Dedifferentiated amniotic fluid mesenchymal stem cell (primary cell): ENCODE results near the gene C12orf56.

ENCODE experiments used
- DNase-seq: peaks from one replicate; pipeline ENCODE4 v3.0.0-alpha.2; 2016; ENCODE audit errors: extremely low spot score

C12orf56 gene, protein sequence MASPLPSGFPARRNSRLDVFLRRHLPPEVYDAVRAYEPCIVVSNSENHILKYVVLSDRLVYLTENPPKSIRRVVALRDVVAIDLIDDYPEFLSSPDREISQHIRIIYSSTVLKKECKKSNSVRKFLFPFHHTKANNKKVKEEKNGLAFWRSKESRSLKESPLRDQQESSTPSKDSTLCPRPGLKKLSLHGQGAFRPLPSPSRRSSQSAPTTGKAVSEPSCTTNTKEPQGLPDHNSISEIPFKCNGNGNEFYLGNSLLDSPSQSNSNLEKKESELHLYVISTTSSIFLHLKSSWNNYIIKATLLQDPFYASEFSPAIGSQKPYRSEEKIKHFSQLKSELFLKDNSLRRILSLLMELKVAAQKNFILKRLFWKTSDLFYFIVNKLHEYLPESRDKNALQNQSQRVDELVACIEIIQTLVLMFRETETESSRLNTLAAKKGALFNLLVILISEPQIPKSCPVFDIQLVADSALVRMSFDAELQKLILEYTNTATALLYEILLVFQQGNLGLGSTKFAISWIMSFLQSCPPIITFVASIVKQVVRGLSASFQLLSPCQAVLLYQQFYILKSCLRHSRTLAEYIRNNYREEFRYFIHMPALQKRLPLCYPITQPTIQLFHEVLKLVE

DNA sequence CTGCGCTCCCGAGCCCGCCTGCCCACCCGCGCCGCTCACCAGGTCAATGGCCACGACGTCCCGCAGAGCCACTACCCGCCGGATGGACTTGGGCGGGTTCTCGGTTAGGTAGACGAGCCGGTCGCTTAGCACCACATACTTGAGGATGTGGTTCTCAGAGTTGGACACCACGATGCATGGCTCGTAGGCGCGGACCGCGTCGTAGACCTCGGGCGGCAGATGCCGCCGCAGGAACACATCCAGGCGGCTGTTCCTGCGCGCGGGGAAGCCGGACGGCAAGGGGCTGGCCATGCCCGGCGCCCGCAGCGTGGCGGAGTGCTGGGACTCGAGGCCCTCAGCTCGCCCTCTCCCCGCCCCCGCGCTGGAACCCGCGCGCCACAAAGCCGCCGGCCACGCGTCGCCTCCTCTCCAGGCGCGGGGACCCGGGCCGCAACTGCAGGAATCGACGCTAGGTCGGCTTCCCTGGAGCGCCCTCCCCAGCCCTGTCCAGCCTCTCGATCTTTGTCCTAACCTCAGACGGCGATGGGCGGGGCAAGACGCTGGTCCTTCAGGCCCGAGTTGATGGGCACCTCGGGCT is at the start of gene C12orf56:
C12orf56 (minus strand) TSS at position 484 of the 577 bp plus-strand sequence; CDS start at position 291, 193 bp downstream.
- no peak for DNase-seq

DNA sequence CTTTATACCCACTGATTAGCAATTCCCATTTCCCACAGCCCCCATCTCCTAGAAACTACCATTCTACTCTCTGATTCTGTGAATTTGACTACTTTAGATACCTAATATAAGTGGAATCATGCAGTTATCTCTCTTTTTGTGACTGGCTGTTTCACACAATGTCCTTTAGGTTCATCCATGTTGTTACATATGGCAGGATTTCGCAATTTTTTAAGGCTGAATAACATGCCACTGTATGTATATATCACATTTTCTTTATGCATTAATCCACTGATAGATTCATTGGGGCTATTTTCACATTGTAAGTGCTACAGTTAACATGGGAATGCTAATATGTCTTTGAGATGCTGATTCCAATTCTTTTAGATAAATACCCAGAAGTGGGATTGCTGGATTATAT is 49.5 kb upstream of the C12orf56 start:
- DNase-seq, result no peak

DNA sequence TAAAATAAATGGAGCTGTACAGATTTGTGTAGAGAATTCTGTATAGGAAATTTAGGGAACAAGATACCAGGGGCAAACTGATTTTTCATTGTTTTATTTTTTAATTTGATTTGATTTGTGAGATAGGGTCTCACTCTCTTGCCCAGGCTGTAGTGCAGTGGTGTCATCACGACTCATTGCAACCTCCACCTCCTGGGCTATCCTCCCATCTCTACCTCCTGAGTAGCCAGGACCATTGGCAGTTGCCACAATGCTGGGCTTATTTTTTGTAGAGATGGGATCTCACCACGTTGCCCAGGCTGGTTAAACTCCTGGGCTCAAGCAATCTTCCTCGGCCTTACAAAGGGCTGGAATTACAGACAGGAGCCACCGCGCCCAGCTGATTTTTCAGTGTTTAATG is 43.4 kb upstream of the C12orf56 start:
- no peak for DNase-seq

DNA sequence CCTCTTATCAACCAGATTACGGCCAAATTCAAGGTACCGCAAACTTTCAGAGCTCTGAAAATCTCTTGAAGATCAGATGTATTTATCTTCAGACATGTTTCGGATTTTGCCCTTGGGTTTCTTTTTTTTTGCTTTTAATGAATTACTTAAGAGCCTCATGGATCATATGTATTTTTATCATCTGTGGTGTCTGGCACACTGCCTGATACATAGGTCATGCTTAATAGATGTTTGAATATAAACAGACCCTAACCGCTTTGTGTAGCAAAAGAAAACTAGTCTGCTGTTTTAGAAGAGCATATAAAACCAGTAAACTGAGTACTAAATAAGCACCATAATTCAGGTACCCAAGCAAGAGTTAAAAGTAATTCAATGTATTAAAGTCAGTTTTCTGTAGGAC is 41.2 kb upstream of the C12orf56 start:
- DNase-seq, result no peak

DNA sequence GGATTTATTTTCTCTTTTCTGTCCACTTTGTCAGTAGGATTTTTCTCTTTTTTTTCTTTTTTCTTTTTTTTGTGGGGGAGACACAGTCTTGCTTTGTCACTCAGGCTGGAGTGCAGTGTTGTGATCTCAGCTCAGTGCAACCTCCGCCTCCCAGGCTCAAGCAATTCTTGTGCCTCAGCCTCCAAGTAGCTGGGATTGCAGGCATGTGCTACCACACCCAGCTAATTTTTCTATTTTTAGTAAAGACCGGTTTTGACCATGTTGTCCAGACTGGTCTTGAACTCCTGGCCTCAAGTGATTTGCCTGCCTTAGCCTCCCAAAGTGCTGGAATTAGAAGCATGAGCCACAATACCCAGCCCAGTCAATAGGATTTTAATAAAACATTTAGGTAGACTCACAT is 40.3 kb upstream of the C12orf56 start:
- no peak for DNase-seq

DNA sequence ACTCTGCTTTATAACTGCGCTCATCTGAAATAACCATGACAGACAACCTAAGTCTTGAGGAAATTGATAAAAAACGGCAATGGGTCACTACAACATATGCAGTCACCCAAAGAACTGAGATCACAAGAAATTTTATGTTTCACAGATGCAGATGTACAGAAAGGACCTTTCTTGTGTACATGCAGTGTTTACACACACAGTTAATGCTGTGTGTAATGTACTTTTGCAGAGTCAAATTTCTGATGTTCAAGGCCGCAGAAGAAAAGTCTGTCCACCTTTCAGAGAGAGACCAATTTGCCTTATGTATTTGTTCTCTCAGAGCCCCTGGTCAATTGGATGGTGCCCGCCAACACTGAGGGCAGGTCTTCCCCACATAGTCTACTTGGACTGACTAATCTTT is 38.4 kb upstream of the C12orf56 start:
- no peak for DNase-seq

DNA sequence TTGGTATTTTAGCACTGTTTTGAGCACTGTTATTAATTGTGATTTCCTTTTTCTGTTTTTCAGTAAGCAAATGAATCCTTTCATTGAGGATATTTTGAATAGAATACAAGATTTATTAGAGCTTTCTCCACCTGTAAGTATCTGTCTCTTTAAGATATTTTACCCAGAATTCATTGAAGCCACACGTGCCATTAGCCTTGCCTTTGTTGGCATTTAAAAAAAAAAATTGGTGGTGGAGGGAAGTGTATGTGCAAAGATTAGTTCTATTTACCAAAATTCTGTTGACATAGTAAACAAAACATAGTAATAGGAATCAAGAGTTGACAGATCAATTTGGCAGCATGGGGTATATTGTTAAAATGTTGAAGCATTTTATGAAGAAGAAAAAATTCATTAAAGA is 37.4 kb upstream of the C12orf56 start:
- no peak for DNase-seq

DNA sequence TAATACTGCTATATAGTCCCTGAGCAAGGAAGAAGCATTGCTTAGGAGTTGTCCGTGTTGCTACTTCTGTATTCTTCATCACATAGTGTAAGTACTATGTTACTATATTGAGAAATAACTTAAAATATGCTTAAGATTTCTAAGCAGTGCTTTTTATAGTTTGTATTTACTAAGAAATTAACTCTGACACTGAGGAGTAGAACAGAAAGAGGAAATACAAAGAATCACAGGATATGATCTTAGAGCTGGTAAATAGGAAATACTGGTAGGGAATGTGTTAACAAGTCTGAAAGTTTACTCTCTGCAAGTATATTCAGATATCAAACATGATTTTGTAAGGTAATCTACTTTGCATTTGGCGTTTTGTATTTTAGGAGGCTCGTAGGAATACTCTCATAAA is 29.1 kb upstream of the C12orf56 start:
- no peak for DNase-seq

DNA sequence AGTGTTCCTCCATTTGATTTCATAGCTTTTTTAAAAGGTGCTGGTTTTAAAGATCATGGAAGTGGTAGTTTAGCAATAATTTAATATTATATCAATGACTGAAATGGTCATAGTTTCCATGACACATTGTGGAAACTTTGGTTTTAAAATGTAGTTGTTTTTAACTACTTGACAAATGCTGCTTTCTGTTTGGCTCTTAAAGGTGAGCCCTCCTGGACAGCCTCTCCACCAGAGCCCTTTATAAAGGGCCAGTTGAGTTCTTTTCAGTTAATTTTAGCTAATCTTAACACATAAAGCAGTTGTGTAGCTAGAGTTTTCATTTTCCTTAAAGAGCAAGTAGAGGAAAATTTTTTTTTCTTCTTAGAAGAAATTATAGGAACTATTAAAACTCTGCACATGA is 27.7 kb upstream of the C12orf56 start:
- DNase-seq, result no peak

DNA sequence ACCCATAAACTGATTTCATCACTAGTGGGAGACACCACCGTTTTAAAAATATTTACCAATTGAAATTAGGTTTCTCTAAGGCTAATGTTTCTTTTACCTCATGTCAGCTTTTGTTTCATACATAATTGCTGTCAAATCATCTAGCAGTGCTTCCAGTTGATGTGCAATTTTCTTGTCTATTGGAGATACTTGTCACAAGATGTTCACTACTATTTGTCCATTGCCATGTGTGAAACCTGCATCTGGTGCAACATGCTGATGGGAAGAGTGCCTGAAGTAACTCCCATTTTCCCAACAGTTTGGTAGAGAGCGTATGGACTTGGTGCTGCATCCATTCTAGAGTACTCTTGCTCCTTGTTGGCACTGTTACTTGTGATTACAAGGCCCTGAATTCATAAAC is 23.3 kb upstream of the C12orf56 start:
- no peak for DNase-seq

DNA sequence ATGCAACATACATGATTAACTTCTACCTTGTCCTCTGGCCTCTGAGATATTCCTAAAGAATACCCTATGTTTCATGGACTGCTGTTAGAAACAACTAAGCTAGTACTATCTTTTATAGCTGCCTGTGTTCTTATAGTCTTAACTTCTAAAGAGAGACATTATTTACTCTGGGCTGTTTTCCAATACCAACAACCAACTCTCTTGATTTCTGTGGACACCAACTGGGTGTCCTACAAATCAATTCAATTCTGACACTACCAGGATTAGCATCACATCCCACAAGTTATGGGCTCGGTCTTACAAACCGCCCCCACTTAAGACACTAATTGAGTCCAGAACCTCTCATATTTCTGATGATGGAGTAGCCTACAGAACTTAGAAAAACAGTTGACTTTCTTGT is 21.9 kb upstream of the C12orf56 start:
- DNase-seq, result no peak

DNA sequence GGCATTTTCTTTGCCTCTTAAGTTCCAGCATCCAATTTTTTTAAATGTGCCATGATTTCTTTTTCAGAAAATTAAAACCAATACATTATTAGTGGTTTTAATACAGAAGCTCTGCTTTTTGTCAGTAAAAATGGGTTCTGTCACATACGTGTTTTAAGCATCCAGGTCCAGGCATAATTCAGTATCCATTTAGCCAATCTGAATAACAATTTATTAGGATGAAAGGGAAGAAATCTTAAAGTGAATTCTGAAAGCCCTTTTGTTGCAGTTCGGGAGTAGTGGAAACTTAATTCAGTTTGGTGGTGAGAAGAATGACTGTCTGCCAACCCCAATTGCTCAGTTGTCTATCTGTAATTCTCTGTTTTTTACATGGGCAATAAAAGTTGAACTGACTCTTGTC is 20.9 kb upstream of the C12orf56 start:
- DNase-seq, result no peak

DNA sequence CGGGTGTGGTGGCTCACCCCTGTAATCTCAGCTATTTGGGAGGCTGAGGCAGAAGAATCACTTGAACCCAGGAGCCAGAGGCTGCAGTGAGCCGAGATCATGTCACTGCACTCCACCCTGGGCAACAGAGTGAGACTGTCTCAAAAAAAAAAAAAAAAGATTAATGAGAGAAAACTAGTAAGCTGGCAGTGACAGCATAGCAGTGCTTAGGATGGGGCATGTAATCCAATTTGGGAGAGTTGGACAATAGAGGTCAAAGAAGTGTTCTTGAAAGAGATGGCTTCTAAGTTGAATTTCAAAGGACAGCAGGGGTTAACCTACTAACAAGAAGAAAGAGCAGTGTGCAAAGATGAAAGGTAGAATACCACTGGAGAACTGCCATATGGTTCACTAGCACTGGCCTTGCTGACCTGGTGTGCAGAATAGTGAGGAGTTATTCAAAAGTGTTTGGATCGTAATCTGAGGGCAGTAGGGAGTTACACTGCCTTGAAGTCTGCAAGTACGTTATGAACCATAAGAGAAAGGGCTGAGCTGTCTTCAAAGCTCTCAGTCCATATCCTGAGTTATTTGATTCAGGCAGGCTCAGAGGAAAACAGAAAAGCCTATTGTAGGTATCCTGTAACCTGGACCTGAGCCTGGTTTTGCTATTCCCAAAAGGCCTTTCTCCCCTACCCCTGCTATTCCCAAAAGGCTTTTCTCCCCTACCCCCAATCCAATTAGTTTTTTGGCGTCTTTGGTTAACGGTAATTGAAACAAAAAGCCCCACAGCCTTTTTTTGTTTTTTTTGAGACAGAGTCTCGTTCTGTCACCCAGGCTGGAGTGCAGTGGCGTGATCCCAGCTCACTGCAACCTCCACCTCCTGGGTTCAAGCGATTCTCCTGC is 17.0 kb upstream of the C12orf56 start:
- no peak for DNase-seq

DNA sequence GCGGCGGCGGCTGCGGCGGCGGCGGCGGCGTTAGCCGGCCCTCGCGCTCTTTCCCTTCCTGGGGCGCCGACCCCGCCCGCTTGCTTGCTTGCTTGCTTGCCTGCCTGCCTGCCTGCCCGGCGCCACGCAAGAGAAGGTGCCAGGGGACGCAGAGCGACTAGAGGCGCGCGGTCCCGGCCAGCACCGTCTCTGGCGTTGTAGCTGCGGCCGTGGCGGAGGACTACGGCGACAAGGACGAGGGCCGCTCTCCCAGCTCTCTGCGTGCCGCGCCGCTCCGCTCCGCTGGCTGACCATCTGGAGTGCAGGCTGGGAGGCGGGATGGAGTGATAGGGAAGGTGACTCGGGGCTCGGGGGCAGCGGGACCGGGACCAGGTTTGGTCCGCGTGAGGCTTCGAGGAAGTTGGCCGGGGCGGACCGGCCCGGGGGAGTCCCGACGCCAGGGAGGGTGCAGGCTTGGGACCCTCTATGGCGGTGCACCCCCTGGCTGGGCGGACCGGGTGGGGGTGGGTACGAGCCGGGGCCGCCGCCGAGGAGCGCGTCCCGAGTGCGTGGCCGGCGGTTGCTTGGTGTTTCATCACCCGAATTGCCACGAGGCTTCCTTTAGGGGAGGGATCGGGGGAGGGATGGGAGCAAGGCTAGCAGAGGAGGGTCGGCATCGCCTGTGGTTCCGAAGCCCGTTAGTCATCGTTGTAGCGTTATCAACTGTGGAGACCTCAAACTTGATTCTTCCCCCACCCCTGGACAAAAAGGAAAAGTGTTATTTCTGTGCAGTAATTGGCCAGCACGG is 14.1 kb upstream of the C12orf56 start:
- DNase-seq, result peak; percentile 88

DNA sequence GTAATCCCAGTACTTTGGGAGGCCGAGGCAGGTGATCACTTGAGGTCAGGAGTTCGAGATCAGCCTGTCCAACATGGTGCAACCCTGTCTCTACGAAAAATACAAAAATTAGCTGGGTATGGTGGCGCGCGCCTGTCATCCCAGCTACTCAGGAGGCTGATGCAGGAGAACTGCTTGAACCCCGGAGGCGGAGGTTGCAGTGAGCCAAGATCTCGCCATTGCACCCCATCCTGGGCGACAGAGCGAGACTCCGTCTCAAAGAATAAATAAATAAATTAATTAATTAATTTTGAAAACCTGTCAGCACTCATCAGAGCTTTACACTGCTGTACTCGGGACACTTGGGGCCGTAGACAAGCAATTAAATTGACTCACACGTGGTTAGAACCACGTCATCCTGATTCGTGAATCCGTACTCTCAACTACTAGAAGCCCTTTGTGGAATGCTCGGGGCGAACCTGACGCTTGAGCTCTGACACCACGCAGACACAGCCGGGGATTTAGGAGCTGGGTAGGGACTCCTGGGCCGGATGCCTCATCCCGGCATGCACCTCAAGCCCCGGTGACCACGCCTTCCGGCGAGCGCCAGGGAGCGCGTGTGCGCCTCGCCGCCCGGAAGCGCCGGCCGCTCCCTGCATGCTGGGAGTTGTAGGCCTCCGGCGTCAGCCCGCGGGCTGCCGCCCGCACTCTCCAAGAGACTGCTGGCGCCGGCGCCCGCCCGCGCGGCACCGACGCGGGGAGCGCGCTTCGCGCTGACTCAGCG is 13.3 kb upstream of the C12orf56 start, which contains the start of gene XPOT:
XPOT (plus strand) TSS at position 686 of the 763 bp plus-strand sequence. CDS start 5,644 bp downstream, outside the sequence.
- DNase-seq, result peak; percentile 92

DNA sequence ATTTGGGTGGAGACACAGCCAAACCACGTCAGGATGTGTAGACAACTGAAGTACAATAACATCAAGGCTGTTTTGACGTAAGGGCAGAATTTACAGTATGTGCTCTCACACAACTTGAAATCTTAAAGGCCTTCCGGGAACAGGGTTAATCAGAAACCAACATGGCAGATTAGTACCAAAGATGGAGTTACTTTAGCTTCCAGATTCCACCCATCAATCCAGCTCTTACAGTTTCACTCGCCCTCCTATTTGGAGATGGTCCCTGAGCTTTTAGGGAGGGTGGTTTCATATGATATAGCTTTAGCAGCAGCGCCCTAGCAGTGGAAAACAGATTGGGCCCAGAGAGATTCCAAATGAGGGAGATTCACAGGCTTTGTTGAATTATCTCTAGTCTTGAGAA is 11.6 kb upstream of the C12orf56 start:
- no peak for DNase-seq

DNA sequence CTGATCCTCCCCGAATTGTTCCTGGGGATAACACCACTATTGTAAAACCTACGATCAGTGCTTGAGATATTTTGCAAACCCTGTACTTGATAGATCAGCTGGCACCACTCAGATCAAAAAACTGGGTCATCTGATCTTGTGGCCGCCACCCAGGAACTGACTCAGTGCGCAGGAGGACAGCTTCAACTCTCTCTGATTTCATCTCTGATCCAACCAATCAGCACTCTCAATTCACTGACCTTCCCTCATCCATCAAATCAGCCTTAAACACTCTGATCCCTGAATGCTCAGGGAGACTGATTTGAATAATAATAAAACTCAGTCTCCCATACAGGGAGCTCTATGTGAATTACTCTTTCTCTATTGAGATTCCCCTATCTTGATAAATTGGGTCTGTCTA is 9.5 kb upstream of the C12orf56 start:
- DNase-seq, result no peak

DNA sequence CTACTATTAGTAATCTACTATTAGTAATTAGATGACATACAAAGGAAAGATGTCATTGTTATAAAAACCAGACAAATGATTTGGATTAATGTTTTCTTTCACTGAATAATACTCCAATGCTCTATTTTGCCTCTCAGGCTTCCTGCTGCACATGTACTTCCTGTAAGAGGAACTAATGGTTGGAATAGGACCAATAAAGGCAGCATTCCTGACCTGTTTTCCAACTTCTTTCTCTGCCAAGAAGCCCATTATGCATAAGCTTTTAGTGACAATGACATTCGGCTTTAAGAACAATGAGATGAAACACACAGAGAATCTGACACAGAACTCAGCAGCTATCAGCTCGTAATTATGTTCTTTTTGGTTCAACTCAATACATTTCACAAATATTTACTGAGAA is 5.2 kb upstream of the C12orf56 start:
- no peak for DNase-seq

DNA sequence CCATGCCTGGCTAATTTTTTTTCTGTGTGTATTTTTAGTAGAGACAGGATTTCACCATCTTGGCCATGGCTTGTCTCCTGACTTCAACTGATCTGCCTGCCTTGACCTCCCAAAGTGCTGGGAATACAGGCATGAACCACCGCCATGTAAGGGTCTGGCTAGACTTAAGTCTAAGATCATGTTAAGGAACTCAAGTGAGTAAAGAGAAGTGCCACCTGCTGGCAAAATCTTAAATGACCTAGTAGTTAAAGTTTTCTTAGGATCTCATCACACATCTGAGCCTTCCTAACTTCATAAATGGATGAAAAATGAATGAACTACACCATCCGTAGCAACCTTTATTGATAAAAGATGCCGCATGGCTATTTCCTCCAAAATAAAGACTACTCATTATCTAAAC is 1.7 kb upstream of the C12orf56 start:
- peak; percentile 51 for DNase-seq

DNA sequence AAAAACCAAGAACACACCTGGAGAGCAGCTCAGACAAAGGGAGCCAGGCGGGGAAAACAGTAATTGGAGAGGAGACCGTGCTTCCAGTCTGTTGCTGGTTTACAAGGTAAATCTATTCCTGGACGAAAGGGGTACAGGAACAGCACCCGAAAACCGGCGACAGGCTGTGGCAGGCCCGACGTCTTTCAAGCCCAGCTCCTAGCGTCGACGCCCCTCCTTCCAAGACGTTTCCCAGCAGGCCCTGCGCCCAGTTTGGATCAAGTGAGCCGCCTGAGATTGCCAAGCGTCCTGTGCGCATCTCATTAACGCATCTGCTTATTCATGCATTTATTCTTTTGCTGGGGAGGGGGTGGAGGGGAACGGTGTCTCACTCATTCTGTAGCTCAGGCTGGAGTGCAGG is 1.4 kb downstream of the C12orf56 start:
- DNase-seq, result no peak
